ELR (cell line): ENCODE measurements around the gene PHACTR3.

ENCODE experiments used
- DNase-seq: peaks from one replicate; pipeline ENCODE4 v3.0.0-alpha.2; 2015; ENCODE audit warnings: low read depth

The PHACTR3 gene

GRCh38 chr20:59620860-59621505 is 16.6 kb downstream of the PHACTR3 start:
- no peak for DNase-seq

- no peak for DNase-seq
These were observed 18.2 kb downstream of the PHACTR3 start for GRCh38 chr20:59622496-59622895.

DNA sequence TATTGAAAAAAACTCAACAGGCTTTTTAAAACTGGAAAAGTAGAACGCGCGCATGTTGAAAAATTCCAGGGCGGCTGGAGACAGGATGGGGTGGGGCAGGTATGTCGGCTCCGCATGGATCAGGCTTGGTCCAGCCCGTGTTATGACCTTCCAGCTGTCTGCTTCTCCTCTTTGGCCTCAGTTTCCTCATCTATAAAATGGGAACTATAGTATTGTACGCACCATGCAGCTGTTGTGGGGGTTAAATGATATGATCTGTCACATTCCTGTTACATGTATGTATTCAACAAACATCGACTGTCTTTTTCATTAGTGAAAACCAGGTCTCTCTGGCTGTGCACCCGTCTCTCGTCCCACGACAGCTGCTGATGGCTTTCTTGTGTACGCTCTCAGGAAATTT is 18.8 kb downstream of the PHACTR3 start:
- DNase-seq, result no peak

DNA sequence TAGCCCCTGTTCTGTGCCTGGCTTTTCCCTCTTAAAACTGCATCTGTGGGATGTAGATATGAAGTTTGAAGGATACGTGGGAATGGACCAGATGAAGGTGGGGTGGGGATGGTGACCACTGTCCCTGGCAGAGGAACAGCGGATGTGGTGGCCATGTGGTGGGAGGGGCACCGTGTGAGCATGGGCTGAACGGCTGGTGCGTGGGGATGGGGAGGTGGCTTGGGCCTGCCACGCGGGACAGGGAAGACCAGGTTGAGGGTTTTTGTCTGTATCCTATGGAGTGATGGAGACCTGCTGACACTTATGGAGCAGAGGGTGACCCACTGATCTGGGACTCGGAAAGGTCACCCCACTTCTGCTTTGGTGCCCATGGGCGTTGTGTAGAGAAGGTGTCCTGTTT is 19.2 kb downstream of the PHACTR3 start:
- no peak for DNase-seq

DNA sequence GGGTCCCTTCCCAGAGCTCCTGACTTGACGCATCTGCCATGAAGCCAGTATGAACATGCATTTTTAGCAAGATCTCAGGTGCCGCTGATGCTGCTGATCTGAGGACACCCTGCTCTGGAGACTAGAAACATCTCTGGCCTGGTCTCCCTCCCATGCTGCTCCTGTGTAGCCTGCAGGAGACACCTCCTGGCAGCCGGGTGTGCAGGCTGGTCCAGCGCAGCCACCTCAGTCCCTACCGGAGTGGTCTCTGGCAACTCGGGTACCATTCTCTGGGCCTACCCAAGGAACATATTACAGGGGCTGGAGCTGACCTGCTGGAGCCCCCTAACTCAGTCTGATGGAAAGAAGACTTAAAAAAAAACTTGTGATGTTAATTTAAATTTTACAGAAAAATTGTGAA is 20.1 kb downstream of the PHACTR3 start:
- DNase-seq, result no peak

GRCh38 chr20:59625214-59625922 is 21.0 kb downstream of the PHACTR3 start:
- no peak for DNase-seq

DNA sequence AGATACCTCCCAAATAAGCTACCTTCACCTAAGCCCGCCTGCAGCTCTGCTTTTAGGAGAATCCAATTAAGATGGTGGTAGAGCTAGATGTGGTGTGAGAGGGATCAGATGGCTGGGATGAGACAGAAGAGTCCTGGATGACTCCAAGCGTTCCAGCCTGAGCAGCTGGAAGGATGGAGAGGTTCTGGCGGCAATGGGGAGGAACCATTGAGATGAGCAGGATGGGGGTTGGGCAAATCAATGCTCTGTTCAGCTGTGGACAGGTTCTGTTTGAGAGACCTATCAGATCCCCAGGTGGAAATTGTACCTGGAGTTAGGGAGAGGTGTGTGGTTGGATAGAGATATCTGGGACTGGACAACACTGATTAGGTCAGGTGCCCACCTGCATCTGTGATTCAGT is 23.0 kb downstream of the PHACTR3 start:
- DNase-seq, result no peak

GRCh38 chr20:59628171-59628570 is 23.8 kb downstream of the PHACTR3 start:
- no peak for DNase-seq

GRCh38 chr20:59629141-59630045 is 25.1 kb downstream of the PHACTR3 start:
- no peak for DNase-seq

DNA sequence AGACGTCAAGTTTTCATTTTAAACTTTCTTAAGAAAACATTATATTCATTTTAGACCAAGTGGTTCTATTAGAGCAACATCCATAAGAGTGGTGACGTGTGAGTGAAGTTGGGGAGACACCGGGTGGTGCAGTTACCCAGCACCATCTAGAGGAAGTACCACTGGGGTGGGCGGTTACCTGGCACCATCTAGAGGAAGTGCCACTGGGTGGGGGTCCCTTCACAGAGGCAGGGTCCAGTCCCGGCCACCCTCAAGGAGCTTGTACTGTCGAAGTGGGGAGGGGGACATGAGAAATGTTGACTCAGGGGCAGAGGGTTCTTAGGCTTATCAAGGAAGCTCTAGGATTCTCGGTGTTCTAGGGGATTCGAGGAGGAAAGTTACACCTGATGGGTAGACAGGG is 26.2 kb downstream of the PHACTR3 start:
- DNase-seq, result no peak

DNA sequence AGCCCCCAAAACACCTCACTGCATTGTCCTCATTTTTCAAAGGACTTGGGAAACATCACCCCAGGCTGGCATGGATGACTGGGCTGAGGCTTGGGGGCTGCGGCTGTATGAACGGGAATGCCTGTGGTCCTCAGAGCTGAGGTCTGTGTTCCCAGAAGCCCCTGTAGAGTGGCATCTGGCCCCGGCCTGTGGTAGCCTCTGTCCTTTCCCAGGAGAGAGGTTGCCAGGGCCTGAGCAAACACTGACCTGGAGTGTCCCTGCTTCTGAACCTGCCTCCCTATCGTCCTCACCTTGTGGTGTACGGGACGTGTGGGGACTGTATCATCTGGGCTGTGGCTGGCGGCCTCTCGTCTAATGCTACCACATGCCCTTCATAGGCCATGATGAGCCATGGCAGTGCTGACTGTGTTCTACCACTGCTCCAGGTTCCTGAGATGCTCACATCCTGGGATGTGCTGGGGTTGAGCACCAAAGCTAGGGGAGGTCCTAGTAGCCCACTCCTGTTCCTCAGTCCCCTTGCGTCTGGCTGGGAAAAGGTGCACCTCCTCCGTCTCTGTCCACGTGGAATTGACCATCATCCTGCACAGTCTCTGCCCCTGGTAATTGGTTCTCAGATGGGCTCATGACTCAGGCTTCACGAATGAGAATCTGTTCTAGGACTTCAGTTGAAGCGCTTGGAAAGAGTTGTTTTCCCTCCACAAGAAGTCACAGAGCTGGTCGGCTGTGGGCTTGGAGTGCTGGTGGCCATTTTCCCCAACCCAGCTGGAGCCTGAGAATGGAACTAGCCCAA is 27.6 kb downstream of the PHACTR3 start:
- DNase-seq, result no peak

GRCh38 chr20:59632541-59633113 is 28.3 kb downstream of the PHACTR3 start:
- no peak for DNase-seq

GRCh38 chr20:59633656-59634251 is 29.4 kb downstream of the PHACTR3 start:
- DNase-seq, result no peak

GRCh38 chr20:59634435-59635005 is 30.2 kb downstream of the PHACTR3 start:
- DNase-seq, result no peak

GRCh38 chr20:59636766-59637370 is 32.5 kb downstream of the PHACTR3 start:
- DNase-seq, result no peak

DNA sequence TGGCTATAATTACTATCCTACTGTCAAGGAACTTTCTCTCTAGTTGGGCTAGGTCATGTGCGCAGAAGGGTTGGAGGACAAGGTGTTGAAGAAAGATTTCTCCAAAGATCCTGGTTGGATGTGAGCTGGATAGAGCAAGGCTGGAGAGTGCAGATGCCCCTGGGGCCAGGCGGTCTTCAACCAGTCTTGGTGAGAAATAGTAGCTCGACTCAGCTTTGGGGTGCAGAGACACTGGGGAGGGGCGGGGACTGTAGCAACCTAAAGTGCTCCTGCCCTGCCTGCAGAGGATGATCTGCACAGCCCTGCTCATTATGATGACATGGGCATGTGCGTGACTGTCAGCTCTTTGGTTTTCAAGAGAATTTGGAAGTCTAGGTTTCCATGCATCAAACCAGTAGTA is 35.9 kb downstream of the PHACTR3 start:
- no peak for DNase-seq

DNA sequence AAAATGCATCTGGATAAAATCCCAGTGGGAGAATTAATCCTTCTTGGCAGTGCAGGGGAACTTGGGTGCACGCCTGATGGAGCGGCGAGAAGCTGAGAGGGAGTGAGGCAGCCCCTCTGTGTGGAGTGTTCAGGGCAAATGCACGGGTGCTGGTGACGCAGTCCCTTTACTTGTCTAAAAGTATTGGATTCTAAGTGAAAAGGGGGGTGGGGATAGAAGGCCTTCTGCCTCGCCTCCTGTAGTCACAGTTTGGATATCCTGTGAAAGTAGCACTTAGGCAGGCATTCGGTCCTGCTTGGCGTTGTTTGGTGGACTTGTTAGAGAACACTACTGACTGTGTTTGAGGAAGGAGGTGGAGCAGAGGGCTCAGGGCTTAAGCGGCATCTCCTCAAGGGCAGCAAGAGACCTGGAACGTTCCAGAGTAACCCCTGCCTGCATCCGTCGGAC is 39.3 kb downstream of the PHACTR3 start:
- no peak for DNase-seq

DNA sequence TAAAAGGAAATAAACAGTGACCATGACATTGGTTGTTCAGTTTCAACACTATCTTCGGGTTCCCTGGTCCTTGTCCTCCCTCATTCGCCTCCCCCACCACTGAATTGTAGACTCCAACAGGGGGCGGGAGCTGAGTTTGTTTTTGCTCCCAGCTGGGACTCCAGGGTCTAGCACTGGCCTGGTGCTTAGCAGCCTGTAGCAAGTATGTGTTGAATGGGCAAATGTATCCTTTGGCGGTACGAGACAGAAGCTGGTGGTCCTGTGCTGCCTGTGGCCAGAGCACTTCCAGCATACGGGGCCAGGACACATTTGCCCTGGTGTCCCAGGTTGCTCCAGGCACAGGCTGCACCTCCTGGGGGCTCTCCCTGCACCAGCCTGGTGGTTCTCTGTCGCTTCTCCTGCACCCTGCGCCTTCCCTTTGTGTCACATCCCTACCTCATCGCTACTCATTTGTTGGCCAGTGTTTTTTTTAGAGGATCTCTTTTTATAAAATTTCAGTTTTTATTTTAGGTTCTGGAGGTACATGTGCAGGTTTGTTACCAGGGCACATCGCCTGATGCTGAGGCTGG is 40.1 kb downstream of the PHACTR3 start:
- no peak for DNase-seq

DNA sequence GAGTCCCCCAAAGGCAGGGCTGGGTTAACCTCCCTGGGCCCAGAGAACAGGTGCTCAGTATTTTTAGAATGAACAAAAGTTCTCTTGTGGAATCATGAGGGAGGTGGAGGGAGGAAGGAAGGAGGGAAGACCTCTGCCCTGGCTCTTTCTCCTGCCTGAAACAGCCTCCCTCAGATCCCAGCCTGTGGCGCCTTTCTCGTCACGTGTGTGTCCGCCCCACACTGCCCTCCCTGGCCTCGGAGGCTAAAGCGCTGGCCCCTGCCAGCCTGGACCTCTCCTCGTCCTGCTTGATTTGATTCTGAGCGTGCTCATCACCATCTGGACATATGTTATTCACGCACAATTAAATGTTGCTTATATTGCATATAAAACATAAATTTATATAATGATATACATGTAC is 40.9 kb downstream of the PHACTR3 start:
- DNase-seq, result no peak

GRCh38 chr20:59645761-59646171 is 41.4 kb downstream of the PHACTR3 start:
- no peak for DNase-seq
